ENCODE results near the gene ASB3. TPM values are rescaled to one million over a fixed set of nuclear protein-coding genes. Genes with fewer than 3 reads are reported as not detected.
"Not testable (repeated sequence)": the region's sequence is repeated elsewhere in the genome, so short reads cannot be mapped to it uniquely, and the experiment has no call there.

The ASB3 gene
- total RNA-seq, 1 donor from 2014 or later: 27.7 TPM

- H3K27me3 ChIP-seq (ENCODE audit: control insufficient read depth in 3 of 3, insufficient read depth in 3 of 3, low read length in 3 of 3): no peaks in the 10 kb centered on the region
- no peak overlapping the region for H3K4me3 ChIP-seq (ENCODE audit: low read length in 3 of 3)
- peaks cover 0 to 4% (median 2%) of the 10 kb centered on the region in 3 donors for H3K36me3 ChIP-seq (ENCODE audit: control insufficient read depth in 3 of 3, insufficient read depth in 3 of 3, low read length in 3 of 3)
- H3K9ac ChIP-seq (ENCODE audit: low read depth in 1 of 3, low read length in 3 of 3): no peak overlapping the region
- no peak overlapping the region for H3K27ac ChIP-seq (ENCODE audit: low read depth, low read length)
- no peaks in the 10 kb centered on the region for H3K4me1 ChIP-seq (ENCODE audit: control insufficient read depth in 3 of 3, insufficient read depth in 3 of 3, low read length in 3 of 3)
- no peaks in the 10 kb centered on the region for H3K9me3 ChIP-seq (ENCODE audit: control insufficient read depth in 3 of 3, low read length in 3 of 3)
Observed at GRCh38 chr2:53744395-53745065, 42.2 kb downstream of the ASB3 start.

- no peak overlapping the region for H3K9ac ChIP-seq (ENCODE audit: low read depth in 1 of 3, low read length in 3 of 3)
- H3K4me1 ChIP-seq (ENCODE audit: control insufficient read depth in 3 of 3, insufficient read depth in 3 of 3, low read length in 3 of 3): no peaks in the 10 kb centered on the region
- H3K4me3 ChIP-seq (ENCODE audit: low read length in 3 of 3): no peak overlapping the region
- H3K27me3 ChIP-seq (ENCODE audit: control insufficient read depth in 3 of 3, insufficient read depth in 3 of 3, low read length in 3 of 3): no peaks in the 10 kb centered on the region
- no peak overlapping the region for H3K27ac ChIP-seq (ENCODE audit: low read depth, low read length)
- H3K36me3 ChIP-seq (ENCODE audit: control insufficient read depth in 3 of 3, insufficient read depth in 3 of 3, low read length in 3 of 3): peaks cover 0 to 4% (median 4%) of the 10 kb centered on the region in 3 donors
- no peaks in the 10 kb centered on the region for H3K9me3 ChIP-seq (ENCODE audit: control insufficient read depth in 3 of 3, low read length in 3 of 3)
Observed at GRCh38 chr2:53740170-53740569, 46.6 kb downstream of the ASB3 start.

- Histone ChIP-seq H3K9me3 (ENCODE audit: control insufficient read depth in 3 of 3, low read length in 3 of 3) (no peaks in the 10 kb centered on the region), H3K4me3 (ENCODE audit: low read length in 3 of 3) (no peak overlapping the region), H3K27me3 (ENCODE audit: control insufficient read depth in 3 of 3, insufficient read depth in 3 of 3, low read length in 3 of 3) (no peaks in the 10 kb centered on the region), H3K36me3 (ENCODE audit: control insufficient read depth in 3 of 3, insufficient read depth in 3 of 3, low read length in 3 of 3) (peaks cover 0 to 4% (median 4%) of the 10 kb centered on the region in 3 donors), H3K27ac (ENCODE audit: low read depth, low read length) (no peak overlapping the region), H3K4me1 (ENCODE audit: control insufficient read depth in 3 of 3, insufficient read depth in 3 of 3, low read length in 3 of 3) (no peaks in the 10 kb centered on the region), H3K9ac (ENCODE audit: low read depth in 1 of 3, low read length in 3 of 3) (no peak overlapping the region)
Observed at GRCh38 chr2:53739032-53739431, 47.7 kb downstream of the ASB3 start.

GRCh38 chr2:53737091-53737490 is 49.7 kb downstream of the ASB3 start:
- Histone ChIP-seq H3K27ac (ENCODE audit: low read depth, low read length) (no peak overlapping the region), H3K4me1 (ENCODE audit: control insufficient read depth in 3 of 3, insufficient read depth in 3 of 3, low read length in 3 of 3) (no peaks in the 10 kb centered on the region), H3K36me3 (ENCODE audit: control insufficient read depth in 3 of 3, insufficient read depth in 3 of 3, low read length in 3 of 3) (peaks cover 0 to 4% (median 4%) of the 10 kb centered on the region in 3 donors), H3K4me3 (ENCODE audit: low read length in 3 of 3) (no peak overlapping the region), H3K9ac (ENCODE audit: low read depth in 1 of 3, low read length in 3 of 3) (no peak overlapping the region), H3K27me3 (ENCODE audit: control insufficient read depth in 3 of 3, insufficient read depth in 3 of 3, low read length in 3 of 3) (no peaks in the 10 kb centered on the region), H3K9me3 (ENCODE audit: control insufficient read depth in 3 of 3, low read length in 3 of 3) (no peaks in the 10 kb centered on the region)

- Histone ChIP-seq H3K27ac (ENCODE audit: low read depth, low read length) (no peak overlapping the region), H3K36me3 (ENCODE audit: control insufficient read depth in 3 of 3, insufficient read depth in 3 of 3, low read length in 3 of 3) (peaks cover 0 to 10% (median 4%) of the 10 kb centered on the region in 3 donors), H3K27me3 (ENCODE audit: control insufficient read depth in 3 of 3, insufficient read depth in 3 of 3, low read length in 3 of 3) (no peaks in the 10 kb centered on the region), H3K9ac (ENCODE audit: low read depth in 1 of 3, low read length in 3 of 3) (no peak overlapping the region), H3K4me1 (ENCODE audit: control insufficient read depth in 3 of 3, insufficient read depth in 3 of 3, low read length in 3 of 3) (no peaks in the 10 kb centered on the region), H3K9me3 (ENCODE audit: control insufficient read depth in 3 of 3, low read length in 3 of 3) (no peaks in the 10 kb centered on the region), H3K4me3 (ENCODE audit: low read length in 3 of 3) (no peak overlapping the region)
Observed at GRCh38 chr2:53729143-53729762, 57.5 kb downstream of the ASB3 start.

- Histone ChIP-seq H3K27me3 (ENCODE audit: control insufficient read depth in 3 of 3, insufficient read depth in 3 of 3, low read length in 3 of 3) (no peaks in the 10 kb centered on the region), H3K4me1 (ENCODE audit: control insufficient read depth in 3 of 3, insufficient read depth in 3 of 3, low read length in 3 of 3) (no peaks in the 10 kb centered on the region), H3K9me3 (ENCODE audit: control insufficient read depth in 3 of 3, low read length in 3 of 3) (no peaks in the 10 kb centered on the region), H3K36me3 (ENCODE audit: control insufficient read depth in 3 of 3, insufficient read depth in 3 of 3, low read length in 3 of 3) (peaks cover 0 to 10% (median 4%) of the 10 kb centered on the region in 3 donors), H3K4me3 (ENCODE audit: low read length in 3 of 3) (no peak overlapping the region), H3K27ac (ENCODE audit: low read depth, low read length) (no peak overlapping the region), H3K9ac (ENCODE audit: low read depth in 1 of 3, low read length in 3 of 3) (no peak overlapping the region)
Observed at GRCh38 chr2:53727921-53728320, 58.8 kb downstream of the ASB3 start.

GRCh38 chr2:53725662-53726061 is 61.1 kb downstream of the ASB3 start:
- H3K9ac ChIP-seq (ENCODE audit: low read depth in 1 of 3, low read length in 3 of 3): no peak overlapping the region
- H3K9me3 ChIP-seq (ENCODE audit: control insufficient read depth in 3 of 3, low read length in 3 of 3): no peaks in the 10 kb centered on the region
- no peak overlapping the region for H3K4me3 ChIP-seq (ENCODE audit: low read length in 3 of 3)
- no peaks in the 10 kb centered on the region for H3K27me3 ChIP-seq (ENCODE audit: control insufficient read depth in 3 of 3, insufficient read depth in 3 of 3, low read length in 3 of 3)
- H3K36me3 ChIP-seq (ENCODE audit: control insufficient read depth in 3 of 3, insufficient read depth in 3 of 3, low read length in 3 of 3): peaks cover 0 to 10% (median 4%) of the 10 kb centered on the region in 3 donors
- H3K4me1 ChIP-seq (ENCODE audit: control insufficient read depth in 3 of 3, insufficient read depth in 3 of 3, low read length in 3 of 3): no peaks in the 10 kb centered on the region
- no peak overlapping the region for H3K27ac ChIP-seq (ENCODE audit: low read depth, low read length)

GRCh38 chr2:53724536-53724935 is 62.2 kb downstream of the ASB3 start:
- Histone ChIP-seq H3K9me3 (ENCODE audit: control insufficient read depth in 3 of 3, low read length in 3 of 3) (no peaks in the 10 kb centered on the region), H3K4me1 (ENCODE audit: control insufficient read depth in 3 of 3, insufficient read depth in 3 of 3, low read length in 3 of 3) (no peaks in the 10 kb centered on the region), H3K27me3 (ENCODE audit: control insufficient read depth in 3 of 3, insufficient read depth in 3 of 3, low read length in 3 of 3) (no peaks in the 10 kb centered on the region), H3K9ac (ENCODE audit: low read depth in 1 of 3, low read length in 3 of 3) (no peak overlapping the region), H3K36me3 (ENCODE audit: control insufficient read depth in 3 of 3, insufficient read depth in 3 of 3, low read length in 3 of 3) (peaks cover 0 to 8% (median 0%) of the 10 kb centered on the region in 3 donors), H3K27ac (ENCODE audit: low read depth, low read length) (no peak overlapping the region), H3K4me3 (ENCODE audit: low read length in 3 of 3) (no peak overlapping the region)

GRCh38 chr2:53720944-53721343 is 65.8 kb downstream of the ASB3 start:
- H3K9ac ChIP-seq (ENCODE audit: low read depth in 1 of 3, low read length in 3 of 3); H3K27ac ChIP-seq (ENCODE audit: low read depth, low read length); H3K36me3 ChIP-seq (ENCODE audit: control insufficient read depth in 3 of 3, insufficient read depth in 3 of 3, low read length in 3 of 3); H3K4me1 ChIP-seq (ENCODE audit: control insufficient read depth in 3 of 3, insufficient read depth in 3 of 3, low read length in 3 of 3); H3K27me3 ChIP-seq (ENCODE audit: control insufficient read depth in 3 of 3, insufficient read depth in 3 of 3, low read length in 3 of 3); H3K4me3 ChIP-seq (ENCODE audit: low read length in 3 of 3); H3K9me3 ChIP-seq (ENCODE audit: control insufficient read depth in 3 of 3, low read length in 3 of 3): not testable (repeated sequence)

- no peak overlapping the region for H3K4me3 ChIP-seq (ENCODE audit: low read length in 3 of 3)
- H3K9me3 ChIP-seq (ENCODE audit: control insufficient read depth in 3 of 3, low read length in 3 of 3): no peaks in the 10 kb centered on the region
- no peak overlapping the region for H3K27ac ChIP-seq (ENCODE audit: low read depth, low read length)
- no peaks in the 10 kb centered on the region for H3K27me3 ChIP-seq (ENCODE audit: control insufficient read depth in 3 of 3, insufficient read depth in 3 of 3, low read length in 3 of 3)
- no peaks in the 10 kb centered on the region for H3K4me1 ChIP-seq (ENCODE audit: control insufficient read depth in 3 of 3, insufficient read depth in 3 of 3, low read length in 3 of 3)
- H3K36me3 ChIP-seq (ENCODE audit: control insufficient read depth in 3 of 3, insufficient read depth in 3 of 3, low read length in 3 of 3): peaks cover 0 to 8% (median 2%) of the 10 kb centered on the region in 3 donors
- H3K9ac ChIP-seq (ENCODE audit: low read depth in 1 of 3, low read length in 3 of 3): no peak overlapping the region
Observed at GRCh38 chr2:53715568-53715967, 71.2 kb downstream of the ASB3 start.
